K562 (cell line): ENCODE measurements around the gene DMD.

Source experiments
- CCAR2 ChIP-seq: fragments of 200-400 bp; formaldehyde crosslinking; IDR thresholded peaks from 2 replicates; pipeline ENCODE4 v1.6.1; 2017; ENCODE audit warnings: mild to moderate bottlenecking, low read depth, low read length
- CTCF ChIP-seq, 3 experiments: IDR thresholded peaks in 2 of 3; conservative IDR thresholded peaks in 1 of 3; 2 replicates each; pipeline ENCODE4 v1.5.1; 2011 to 2012; ENCODE audit warnings: low read length in 3 of 3, mild to moderate bottlenecking in 3 of 3, control low read depth in 2 of 3, improper control_type of control experiment in 1 of 3, inconsistent platforms in 1 of 3, low read depth in 1 of 3, mixed read lengths in 1 of 3, moderate library complexity in 1 of 3; ENCODE audit not compliant: insufficient read depth in 2 of 3
- E2F6 ChIP-seq, 2 experiments: IDR thresholded peaks; 2 replicates each; pipeline ENCODE4 v1.6.1; 2011; ENCODE audit warnings: borderline replicate concordance in 1 of 2, control low read depth in 1 of 2, low read depth in 1 of 2, low read length in 1 of 2, mild to moderate bottlenecking in 1 of 2, mixed read lengths in 1 of 2, moderate library complexity in 1 of 2; ENCODE audit not compliant: insufficient read depth in 1 of 2, insufficient read length in 1 of 2, poor library complexity in 1 of 2, severe bottlenecking in 1 of 2; ENCODE audit errors: extremely low read depth in 1 of 2
- ESRRA ChIP-seq: fragments of 450-650 bp; IDR thresholded peaks from 2 replicates; pipeline ENCODE4 v1.6.1; 2014; ENCODE audit warnings: low read depth, mild to moderate bottlenecking, moderate library complexity, borderline replicate concordance
- EZH2 ChIP-seq: IDR thresholded peaks from 2 replicates; pipeline ENCODE4 v1.6.1; 2012; ENCODE audit warnings: low read depth, mild to moderate bottlenecking, inconsistent platforms, low read length, borderline replicate concordance
- PHF8 ChIP-seq: fragments of 200-600 bp; sonication (generic); IDR thresholded peaks from 2 replicates; pipeline ENCODE4 v1.6.1; 2012; ENCODE audit warnings: mixed run types, mild to moderate bottlenecking, inconsistent platforms, low read length, moderate library complexity, borderline replicate concordance
- TCF7L2 ChIP-seq: fragments of 150-350 bp; IDR thresholded peaks from 2 replicates; pipeline ENCODE4 v1.6.1; 2016; ENCODE audit warnings: low read depth, mild to moderate bottlenecking, low read length, moderate library complexity
- YY1 ChIP-seq, 3 experiments: IDR thresholded peaks; 2 replicates each; pipeline ENCODE4 v1.6.1; 2011; ENCODE audit warnings: low read length in 2 of 3, mild to moderate bottlenecking in 2 of 3, moderate library complexity in 2 of 3, borderline replicate concordance in 1 of 3, control low read depth in 1 of 3, low read depth in 1 of 3; ENCODE audit not compliant: insufficient read depth in 3 of 3, insufficient replicate concordance in 2 of 3, control insufficient read depth in 1 of 3, insufficient read length in 1 of 3; ENCODE audit errors: extremely low read depth in 1 of 3
- TF ChIP-seq, protein P1 (sequence below), 2 experiments: fragments of 450-650 bp in 1 of 2; sonication (generic) in 1 of 2; formaldehyde crosslinking in 1 of 2; IDR thresholded peaks; 2 replicates each; pipeline versions ENCODE4 v1.7.1 to v1.9.0; 2016 to 2022; ENCODE audit warnings: inconsistent platforms in 1 of 2, mild to moderate bottlenecking in 1 of 2, missing genetic modification reagents in 1 of 2
- TF ChIP-seq, protein P2 (sequence below): fragments of 450-650 bp; IDR thresholded peaks from 2 replicates; pipeline ENCODE4 v1.7.1; 2018; ENCODE audit warnings: mild to moderate bottlenecking, low read depth; ENCODE audit not compliant: partially characterized antibody

DNA sequence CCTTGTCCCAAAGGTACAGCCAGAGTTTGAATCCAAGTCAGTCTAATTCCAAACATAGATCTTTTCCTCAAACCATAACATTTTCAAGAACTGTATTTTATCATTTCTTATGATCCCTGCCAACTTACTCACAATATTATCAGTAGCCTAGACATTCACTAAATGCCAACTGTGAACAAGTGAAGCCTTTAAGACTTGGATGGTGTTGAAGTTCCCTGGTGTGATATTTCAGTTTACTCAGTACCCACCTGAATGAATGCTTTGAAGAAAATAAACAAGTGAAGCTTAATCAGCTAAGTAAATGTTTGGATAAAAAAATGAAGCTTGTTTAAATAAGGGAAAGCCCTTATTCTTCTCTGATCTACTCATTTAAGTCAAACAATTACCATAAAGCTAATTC, 1028.3 kb downstream of the DMD start:
- TF ChIP-seq EZH2 (no peak), TCF7L2 (no peak), E2F6 (IDR thresholded peaks at IDR 0.05; ENCODE audit: borderline replicate concordance in 1 of 2, extremely low read depth in 1 of 2, insufficient read depth in 1 of 2, insufficient read length in 1 of 2, low read depth in 1 of 2, low read length in 1 of 2, poor library complexity in 1 of 2, severe bottlenecking in 1 of 2) (no peak), ESRRA (no peak), CTCF (IDR thresholded peaks at IDR 0.05 in 2 of 3, conservative IDR thresholded peaks at IDR 0.05 in 1 of 3; ENCODE audit: insufficient read depth in 2 of 3, low read depth in 1 of 3, low read length in 3 of 3) (no peak), PHF8 (no peak), YY1 (IDR thresholded peaks at IDR 0.05; ENCODE audit: borderline replicate concordance in 1 of 3, control insufficient read depth in 1 of 3, extremely low read depth in 1 of 3, insufficient read depth in 3 of 3, insufficient read length in 1 of 3, insufficient replicate concordance in 2 of 3, low read depth in 1 of 3, low read length in 2 of 3) (no peak), CCAR2 (no peak)
- TF ChIP-seq, protein P1, sequence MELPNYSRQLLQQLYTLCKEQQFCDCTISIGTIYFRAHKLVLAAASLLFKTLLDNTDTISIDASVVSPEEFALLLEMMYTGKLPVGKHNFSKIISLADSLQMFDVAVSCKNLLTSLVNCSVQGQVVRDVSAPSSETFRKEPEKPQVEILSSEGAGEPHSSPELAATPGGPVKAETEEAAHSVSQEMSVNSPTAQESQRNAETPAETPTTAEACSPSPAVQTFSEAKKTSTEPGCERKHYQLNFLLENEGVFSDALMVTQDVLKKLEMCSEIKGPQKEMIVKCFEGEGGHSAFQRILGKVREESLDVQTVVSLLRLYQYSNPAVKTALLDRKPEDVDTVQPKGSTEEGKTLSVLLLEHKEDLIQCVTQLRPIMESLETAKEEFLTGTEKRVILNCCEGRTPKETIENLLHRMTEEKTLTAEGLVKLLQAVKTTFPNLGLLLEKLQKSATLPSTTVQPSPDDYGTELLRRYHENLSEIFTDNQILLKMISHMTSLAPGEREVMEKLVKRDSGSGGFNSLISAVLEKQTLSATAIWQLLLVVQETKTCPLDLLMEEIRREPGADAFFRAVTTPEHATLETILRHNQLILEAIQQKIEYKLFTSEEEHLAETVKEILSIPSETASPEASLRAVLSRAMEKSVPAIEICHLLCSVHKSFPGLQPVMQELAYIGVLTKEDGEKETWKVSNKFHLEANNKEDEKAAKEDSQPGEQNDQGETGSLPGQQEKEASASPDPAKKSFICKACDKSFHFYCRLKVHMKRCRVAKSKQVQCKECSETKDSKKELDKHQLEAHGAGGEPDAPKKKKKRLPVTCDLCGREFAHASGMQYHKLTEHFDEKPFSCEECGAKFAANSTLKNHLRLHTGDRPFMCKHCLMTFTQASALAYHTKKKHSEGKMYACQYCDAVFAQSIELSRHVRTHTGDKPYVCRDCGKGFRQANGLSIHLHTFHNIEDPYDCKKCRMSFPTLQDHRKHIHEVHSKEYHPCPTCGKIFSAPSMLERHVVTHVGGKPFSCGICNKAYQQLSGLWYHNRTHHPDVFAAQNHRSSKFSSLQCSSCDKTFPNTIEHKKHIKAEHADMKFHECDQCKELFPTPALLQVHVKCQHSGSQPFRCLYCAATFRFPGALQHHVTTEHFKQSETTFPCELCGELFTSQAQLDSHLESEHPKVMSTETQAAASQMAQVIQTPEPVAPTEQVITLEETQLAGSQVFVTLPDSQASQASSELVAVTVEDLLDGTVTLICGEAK (IDR thresholded peaks at IDR 0.05): no peak
- TF ChIP-seq, protein P1 (CRISPR knock-in tag; IDR thresholded peaks at IDR 0.05): no peak
- TF ChIP-seq, protein P2, sequence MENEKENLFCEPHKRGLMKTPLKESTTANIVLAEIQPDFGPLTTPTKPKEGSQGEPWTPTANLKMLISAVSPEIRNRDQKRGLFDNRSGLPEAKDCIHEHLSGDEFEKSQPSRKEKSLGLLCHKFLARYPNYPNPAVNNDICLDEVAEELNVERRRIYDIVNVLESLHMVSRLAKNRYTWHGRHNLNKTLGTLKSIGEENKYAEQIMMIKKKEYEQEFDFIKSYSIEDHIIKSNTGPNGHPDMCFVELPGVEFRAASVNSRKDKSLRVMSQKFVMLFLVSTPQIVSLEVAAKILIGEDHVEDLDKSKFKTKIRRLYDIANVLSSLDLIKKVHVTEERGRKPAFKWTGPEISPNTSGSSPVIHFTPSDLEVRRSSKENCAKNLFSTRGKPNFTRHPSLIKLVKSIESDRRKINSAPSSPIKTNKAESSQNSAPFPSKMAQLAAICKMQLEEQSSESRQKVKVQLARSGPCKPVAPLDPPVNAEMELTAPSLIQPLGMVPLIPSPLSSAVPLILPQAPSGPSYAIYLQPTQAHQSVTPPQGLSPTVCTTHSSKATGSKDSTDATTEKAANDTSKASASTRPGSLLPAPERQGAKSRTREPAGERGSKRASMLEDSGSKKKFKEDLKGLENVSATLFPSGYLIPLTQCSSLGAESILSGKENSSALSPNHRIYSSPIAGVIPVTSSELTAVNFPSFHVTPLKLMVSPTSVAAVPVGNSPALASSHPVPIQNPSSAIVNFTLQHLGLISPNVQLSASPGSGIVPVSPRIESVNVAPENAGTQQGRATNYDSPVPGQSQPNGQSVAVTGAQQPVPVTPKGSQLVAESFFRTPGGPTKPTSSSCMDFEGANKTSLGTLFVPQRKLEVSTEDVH: no peak
